Endothelial cell of umbilical vein (primary cell): ENCODE results near the gene NBR1.

Source experiments
- JUN ChIP-seq: IDR thresholded peaks from 2 replicates; pipeline ENCODE4 v1.6.1; 2011; ENCODE audit warnings: borderline replicate concordance, low read depth; ENCODE audit not compliant: insufficient read length, insufficient read depth
- MYC ChIP-seq: IDR thresholded peaks from one replicate; pipeline ENCODE4 v1.6.1; 2011; ENCODE audit warnings: mild to moderate bottlenecking, low read depth, low read length
- POLR2A ChIP-seq: IDR thresholded peaks from 2 replicates; pipeline ENCODE4 v1.6.1; 2012; ENCODE audit warnings: low read depth, mild to moderate bottlenecking, control low read depth, low read length
- POLR2AphosphoS5 ChIP-seq: IDR thresholded peaks from 2 replicates; pipeline ENCODE4 v1.6.1; 2012; ENCODE audit warnings: low read depth, mild to moderate bottlenecking, control low read depth, low read length, moderate library complexity; ENCODE audit not compliant: insufficient read depth
- TF ChIP-seq, protein P1 (sequence below), 2 donors: IDR thresholded peaks; 1 replicate in 1 of 2; 2 replicates in 1 of 2; pipeline ENCODE4 v1.5.1; 2011; ENCODE audit warnings: low read length in 2 of 2, mild to moderate bottlenecking in 2 of 2, moderate library complexity in 2 of 2, control low read depth in 1 of 2, inconsistent platforms in 1 of 2, low read depth in 1 of 2; ENCODE audit not compliant: insufficient read depth in 1 of 2; ENCODE audit errors: extremely low read depth in 1 of 2
- TF ChIP-seq, protein P2 (sequence below): IDR thresholded peaks from 2 replicates; pipeline ENCODE4 v1.6.1; 2011; ENCODE audit not compliant: insufficient read depth, insufficient read length

DNA sequence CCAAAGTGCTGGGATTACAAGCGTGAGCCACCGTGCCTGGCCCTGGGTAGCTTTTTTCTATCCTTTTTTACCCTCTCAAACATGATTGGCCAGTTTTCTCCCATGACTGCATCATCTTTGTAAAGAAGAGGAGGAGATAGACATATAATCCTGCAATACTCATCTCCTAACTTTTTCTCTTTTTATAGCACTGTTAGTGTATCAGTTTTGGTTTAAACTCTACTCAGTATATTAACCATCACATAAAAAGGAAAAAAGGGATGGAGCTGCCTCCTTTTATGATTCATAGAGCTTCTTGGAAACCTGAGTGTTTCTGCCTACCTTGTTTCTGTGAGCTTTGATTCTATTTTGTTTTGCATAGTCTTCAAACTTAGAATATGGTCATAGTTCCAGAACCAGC, 28.6 kb downstream of the NBR1 start:
- TF ChIP-seq POLR2A (no peak), POLR2AphosphoS5 (no peak), MYC (no peak), JUN (no peak)
- TF ChIP-seq, protein P1, sequence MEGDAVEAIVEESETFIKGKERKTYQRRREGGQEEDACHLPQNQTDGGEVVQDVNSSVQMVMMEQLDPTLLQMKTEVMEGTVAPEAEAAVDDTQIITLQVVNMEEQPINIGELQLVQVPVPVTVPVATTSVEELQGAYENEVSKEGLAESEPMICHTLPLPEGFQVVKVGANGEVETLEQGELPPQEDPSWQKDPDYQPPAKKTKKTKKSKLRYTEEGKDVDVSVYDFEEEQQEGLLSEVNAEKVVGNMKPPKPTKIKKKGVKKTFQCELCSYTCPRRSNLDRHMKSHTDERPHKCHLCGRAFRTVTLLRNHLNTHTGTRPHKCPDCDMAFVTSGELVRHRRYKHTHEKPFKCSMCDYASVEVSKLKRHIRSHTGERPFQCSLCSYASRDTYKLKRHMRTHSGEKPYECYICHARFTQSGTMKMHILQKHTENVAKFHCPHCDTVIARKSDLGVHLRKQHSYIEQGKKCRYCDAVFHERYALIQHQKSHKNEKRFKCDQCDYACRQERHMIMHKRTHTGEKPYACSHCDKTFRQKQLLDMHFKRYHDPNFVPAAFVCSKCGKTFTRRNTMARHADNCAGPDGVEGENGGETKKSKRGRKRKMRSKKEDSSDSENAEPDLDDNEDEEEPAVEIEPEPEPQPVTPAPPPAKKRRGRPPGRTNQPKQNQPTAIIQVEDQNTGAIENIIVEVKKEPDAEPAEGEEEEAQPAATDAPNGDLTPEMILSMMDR (IDR thresholded peaks at IDR 0.05; ENCODE audit: extremely low read depth in 1 of 2, insufficient read depth in 1 of 2, low read depth in 1 of 2, low read length in 2 of 2): no peak
- TF ChIP-seq, protein P2, sequence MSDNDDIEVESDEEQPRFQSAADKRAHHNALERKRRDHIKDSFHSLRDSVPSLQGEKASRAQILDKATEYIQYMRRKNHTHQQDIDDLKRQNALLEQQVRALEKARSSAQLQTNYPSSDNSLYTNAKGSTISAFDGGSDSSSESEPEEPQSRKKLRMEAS: no peak
